K562 (cell line): Measurements from ENCODE around the gene TPI1. TPM values are rescaled to one million over a fixed set of nuclear protein-coding genes. Genes with fewer than 3 reads are reported as not detected.

Experiments used
- DMBX1 ChIP-seq: fragments of 250-450 bp; sonication (Bioruptor Pico); IDR thresholded peaks from 2 replicates; pipeline ENCODE4 v1.8.0; 2022; ENCODE audit warnings: inconsistent platforms, mild to moderate bottlenecking, moderate library complexity, borderline replicate concordance
- FOXA3 ChIP-seq, 2 experiments: fragments of 450-650 bp in 1 of 2; sonication (generic) in 1 of 2; formaldehyde crosslinking; IDR thresholded peaks in 1 of 2; conservative IDR thresholded peaks in 1 of 2; 2 replicates each; pipeline versions ENCODE4 v1.4.0 to v1.8.0; 2020 to 2022; ENCODE audit warnings: mild to moderate bottlenecking in 2 of 2, missing genetic modification reagents in 1 of 2
- GMEB1 ChIP-seq: fragments of 250-450 bp; sonication (Bioruptor Pico); IDR thresholded peaks from 2 replicates; pipeline ENCODE4 v1.4.0; 2020; ENCODE audit warnings: mild to moderate bottlenecking
- GTF2A2 ChIP-seq: IDR thresholded peaks from 2 replicates; pipeline ENCODE4 v1.6.1; 2016; ENCODE audit warnings: mild to moderate bottlenecking, missing genetic modification characterization, missing compliant biosample characterization
- HIVEP1 ChIP-seq: fragments of 250-450 bp; sonication (Bioruptor Pico); IDR thresholded peaks from 2 replicates; pipeline ENCODE4 v1.4.0; 2020; ENCODE audit warnings: mild to moderate bottlenecking
- MBD2 ChIP-seq: sonication (generic); IDR thresholded peaks from 2 replicates; pipeline ENCODE4 v1.6.1; 2016; ENCODE audit warnings: low read depth, borderline replicate concordance
- MTA3 ChIP-seq: fragments of 450-650 bp; formaldehyde crosslinking; IDR thresholded peaks from 2 replicates; pipeline ENCODE4 v1.6.1; 2017; ENCODE audit warnings: mild to moderate bottlenecking, borderline replicate concordance
- MTF1 ChIP-seq: fragments of 250-450 bp; sonication (Bioruptor Pico); IDR thresholded peaks from 2 replicates; pipeline ENCODE4 v1.9.0; 2021; ENCODE audit warnings: moderate library complexity, mild to moderate bottlenecking, inconsistent platforms, borderline replicate concordance
- NONO ChIP-seq, 2 experiments: fragments of 200-400 bp in 1 of 2; fragments of 450-650 bp in 1 of 2; formaldehyde crosslinking in 1 of 2; IDR thresholded peaks; 2 replicates each; pipeline ENCODE4 v1.6.1; 2017; ENCODE audit warnings: low read depth in 2 of 2, mild to moderate bottlenecking in 2 of 2, moderate library complexity in 2 of 2, low read length in 1 of 2
- POLR2G ChIP-seq: fragments of 200-400 bp; formaldehyde crosslinking; IDR thresholded peaks from 2 replicates; pipeline ENCODE4 v1.6.1; 2017; ENCODE audit warnings: low read depth, mild to moderate bottlenecking, antibody characterized with exemption, low read length, moderate library complexity
- POLR2H ChIP-seq: IDR thresholded peaks from 2 replicates; pipeline ENCODE4 v1.6.1; 2016; ENCODE audit warnings: missing genetic modification characterization, low read depth, mild to moderate bottlenecking, control low read depth, missing compliant biosample characterization, moderate library complexity
- SETDB1 ChIP-seq: IDR thresholded peaks from one replicate; pipeline ENCODE4 v1.6.1; 2012; ENCODE audit warnings: low read length, control low read depth, inconsistent platforms
- SOX6 ChIP-seq: fragments of 450-650 bp; IDR thresholded peaks from 2 replicates; pipeline ENCODE4 v1.6.1; 2014; ENCODE audit warnings: mild to moderate bottlenecking
- SRSF1 ChIP-seq: fragments of 200-400 bp; formaldehyde crosslinking; IDR thresholded peaks from 2 replicates; pipeline ENCODE4 v1.6.1; 2017; ENCODE audit warnings: mild to moderate bottlenecking, low read depth, low read length, moderate library complexity
- TOE1 ChIP-seq, 2 experiments: fragments of 450-650 bp in 1 of 2; sonication (generic) in 1 of 2; formaldehyde crosslinking in 1 of 2; IDR thresholded peaks; 2 replicates each; pipeline versions ENCODE4 v1.7.1 to v1.8.0; 2016 to 2022; ENCODE audit warnings: borderline replicate concordance in 2 of 2, mild to moderate bottlenecking in 2 of 2, antibody characterized with exemption in 1 of 2, inconsistent platforms in 1 of 2, low read depth in 1 of 2, missing genetic modification reagents in 1 of 2, moderate library complexity in 1 of 2
- ZKSCAN3 ChIP-seq: fragments of 250-450 bp; sonication (Bioruptor Pico); IDR thresholded peaks from 2 replicates; pipeline ENCODE4 v1.4.0; 2020
- ZKSCAN8 ChIP-seq: fragments of 200-800 bp; sonication (Bioruptor generic); IDR thresholded peaks from 2 replicates; pipeline ENCODE4 v1.6.1; 2016; ENCODE audit warnings: missing genetic modification characterization, missing compliant biosample characterization
- ZMIZ1 ChIP-seq, 2 experiments: fragments of 150-350 bp in 1 of 2; IDR thresholded peaks; 2 replicates each; pipeline ENCODE4 v1.6.1; 2012 to 2016; ENCODE audit warnings: low read depth in 2 of 2, low read length in 2 of 2, mild to moderate bottlenecking in 1 of 2, moderate library complexity in 1 of 2
- ZNF324 ChIP-seq: fragments of 250-450 bp; sonication (Bioruptor Pico); IDR thresholded peaks from 2 replicates; pipeline ENCODE4 v1.4.0; 2020; ENCODE audit warnings: mild to moderate bottlenecking
- ZNF395 ChIP-seq: fragments of 200-800 bp; sonication (Bioruptor generic); IDR thresholded peaks from 2 replicates; pipeline ENCODE4 v1.6.1; 2017; ENCODE audit warnings: missing genetic modification characterization, missing compliant biosample characterization
- ZNF696 ChIP-seq: fragments of 250-450 bp; sonication (Bioruptor Pico); conservative IDR thresholded peaks from 2 replicates; pipeline ENCODE4 v1.4.0; 2020; ENCODE audit warnings: mild to moderate bottlenecking, moderate library complexity
- polyA plus RNA-seq, 8 experiments: library from polyadenylated mRNA; depleted of rRNA in 4 of 8; stranded (reverse) in 5 of 8; unstranded in 3 of 8; fragments of >200 nt; fragmentation: Nextera tagmentation in 2 of 8; fragmentation: Illumina TruSeq in 1 of 8; extraction: Ambion mirVana in 2 of 8; extraction: Trizol in 1 of 8; gene quantifications; 2 replicates each; pipeline versions ENCODE4 v1.2.1 to v1.2.3, GENCODE V29; 2011 to 2014; ENCODE audit warnings: inconsistent platforms in 1 of 8, missing spikeins in 1 of 8
- total RNA-seq, 7 experiments: library from RNA; depleted of rRNA in 6 of 7; stranded (reverse); fragments of >200 nt in 6 of 7; fragmentation: Illumina TruSeq in 2 of 7; extraction: Trizol in 2 of 7; gene quantifications; 2 replicates each; pipeline versions ENCODE4 v1.2.1 to v1.2.3, GENCODE V29; 2011 to 2021; ENCODE audit warnings: low replicate concordance in 1 of 7

The TPI1 gene
- total and polyA plus RNA-seq, 9 of the 15 experiments (the other 6 are each of a cell fraction or from before 2014, with no cell fraction given): 662 to 4,971 (median 892) TPM

- no peak for TF ChIP-seq FOXA3 (CRISPR knock-in tag; conservative IDR thresholded peaks at IDR 0.05 in 1 of 2, IDR thresholded peaks at IDR 0.05 in 1 of 2)
- peak; percentile 94 for TF ChIP-seq POLR2G
- no peak for TF ChIP-seq HIVEP1
- peak; percentile 82 for TF ChIP-seq GMEB1 (CRISPR knock-in tag)
- TF ChIP-seq ZKSCAN3 (CRISPR knock-in tag): no peak
- TF ChIP-seq ZKSCAN8 (CRISPR knock-in tag): no peak
- no peak for TF ChIP-seq ZNF324
- peak; percentile 67; the same call in 1 of the 2 replicates for TF ChIP-seq MBD2
- no peak for TF ChIP-seq SRSF1
- no peak for TF ChIP-seq DMBX1 (CRISPR knock-in tag)
- TF ChIP-seq POLR2H (tag): peak; percentile 97
- TF ChIP-seq ZNF696 (CRISPR knock-in tag): no peak
- peak in 1 of 2 experiments; percentile 96; a peak in 2 of 4 replicates for TF ChIP-seq NONO (IDR thresholded peaks at IDR 0.05; ENCODE audit: low read depth in 2 of 2, low read length in 1 of 2)
- no peak for TF ChIP-seq TOE1 (IDR thresholded peaks at IDR 0.05; ENCODE audit: borderline replicate concordance)
- no peak for TF ChIP-seq TOE1 (CRISPR knock-in tag; IDR thresholded peaks at IDR 0.05; ENCODE audit: borderline replicate concordance, low read depth)
- no peak for TF ChIP-seq SETDB1
- TF ChIP-seq MTF1: no peak
- TF ChIP-seq ZNF395 (CRISPR knock-in tag): no peak
- 0 out of 2 replicates have a peak, but pooled peaks have one; percentile 29 for TF ChIP-seq MTA3
- 0 out of 2 replicates have a peak, but pooled peaks have one; percentile 7 for TF ChIP-seq SOX6
- peak; percentile 85 for TF ChIP-seq GTF2A2 (tag)
- TF ChIP-seq ZMIZ1 (IDR thresholded peaks at IDR 0.05; ENCODE audit: low read depth in 2 of 2, low read length in 2 of 2): no peak
These were observed at the start of gene TPI1 (continued) for GRCh38 chr12:6867413-6868210.
